Measurements from ENCODE around the gene MIER2. TPM values are rescaled to one million over a fixed set of nuclear protein-coding genes. Genes with fewer than 3 reads are reported as not detected.
A peak's percentile ranks its signal among the peaks of the same experiment; 100 is the strongest.
"Not testable (repeated sequence)": the region's sequence is repeated elsewhere in the genome, so short reads cannot be mapped to it uniquely, and the experiment has no call there.

MIER2 gene
- total and polyA plus RNA-seq, 5 donors: 14.7 to 23.1 (median 16.5) TPM

GRCh38 chr19:369256-369655, 24.7 kb upstream of the MIER2 start:
- 90% methylated on average over 13 of the region's 13 CpGs for WGBS
- no peak overlapping the region for H3K4me3 ChIP-seq (ENCODE audit: low read length)
- no peaks in the 10 kb centered on the region for H3K4me1 ChIP-seq (ENCODE audit: control insufficient read depth, insufficient read depth, low read length)
- DNase-seq (no peak), ATAC-seq (no peak)
- no peaks in the 10 kb centered on the region for H3K9me3 ChIP-seq (ENCODE audit: control insufficient read depth, low read length)
- intact Hi-C loops (cut with DNase I): no loop called here
- no peak overlapping the region for H3K27ac ChIP-seq (ENCODE audit: low read length)
- no peaks in the 10 kb centered on the region for H3K27me3 ChIP-seq (ENCODE audit: control insufficient read depth, insufficient read depth)

GRCh38 chr19:368630-369024, 24.0 kb upstream of the MIER2 start:
- no peak for ATAC-seq
- Histone ChIP-seq H3K27ac (ENCODE audit: low read length) (no peak overlapping the region), H3K9me3 (ENCODE audit: control insufficient read depth, low read length) (no peaks in the 10 kb centered on the region), H3K4me3 (ENCODE audit: low read length) (no peak overlapping the region), H3K4me1 (ENCODE audit: control insufficient read depth, insufficient read depth, low read length) (no peaks in the 10 kb centered on the region), H3K27me3 (ENCODE audit: control insufficient read depth, insufficient read depth) (no peaks in the 10 kb centered on the region)
- intact Hi-C loops (cut with DNase I): no loop called here
- no peak for DNase-seq
- 74% methylated on average over 7 of the region's 7 CpGs for WGBS

GRCh38 chr19:367963-368629, 23.5 kb upstream of the MIER2 start:
- DNase-seq (no peak), ATAC-seq (no peak)
- Histone ChIP-seq H3K4me3 (ENCODE audit: low read length) (no peak overlapping the region), H3K9me3 (ENCODE audit: control insufficient read depth, low read length) (no peaks in the 10 kb centered on the region), H3K27me3 (ENCODE audit: control insufficient read depth, insufficient read depth) (no peaks in the 10 kb centered on the region), H3K4me1 (ENCODE audit: control insufficient read depth, insufficient read depth, low read length) (no peaks in the 10 kb centered on the region), H3K27ac (ENCODE audit: low read length) (no peak overlapping the region)
- intact Hi-C loops (cut with DNase I): no loop called here
- 65% methylated on average over 22 of the region's 22 CpGs for WGBS

GRCh38 chr19:367561-367960, 23.0 kb upstream of the MIER2 start:
- WGBS: 90% methylated on average over 14 of the region's 14 CpGs
- DNase-seq: no peak
- intact Hi-C loops (cut with DNase I): no loop called here
- ATAC-seq: no peak
- Histone ChIP-seq H3K4me3 (ENCODE audit: low read length) (no peak overlapping the region), H3K27me3 (ENCODE audit: control insufficient read depth, insufficient read depth) (no peaks in the 10 kb centered on the region), H3K27ac (ENCODE audit: low read length) (no peak overlapping the region), H3K4me1 (ENCODE audit: control insufficient read depth, insufficient read depth, low read length) (no peaks in the 10 kb centered on the region), H3K9me3 (ENCODE audit: control insufficient read depth, low read length) (no peaks in the 10 kb centered on the region)

DNA sequence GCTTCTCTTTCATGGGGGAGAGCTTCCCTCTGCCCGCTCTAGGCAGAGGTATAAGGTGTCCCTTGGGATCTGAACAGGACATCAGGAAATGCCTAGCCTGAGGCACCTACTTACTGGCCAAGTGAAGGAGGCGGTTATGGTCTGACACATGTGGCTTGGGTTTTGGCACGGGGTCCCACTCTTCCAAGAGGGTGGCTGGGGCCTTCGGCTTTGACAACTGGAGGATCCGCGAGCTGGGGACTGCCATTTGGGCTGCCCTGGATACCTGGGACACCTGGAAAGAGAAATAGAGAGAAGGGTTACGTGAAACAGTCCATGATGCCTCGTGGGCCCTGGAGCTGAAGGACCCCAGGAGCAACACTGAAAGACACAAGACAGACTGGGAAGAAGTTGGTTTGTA, 22.4 kb upstream of the MIER2 start:
- ATAC-seq (no peak), DNase-seq (no peak)
- Histone ChIP-seq H3K9me3 (ENCODE audit: control insufficient read depth, low read length) (no peaks in the 10 kb centered on the region), H3K4me3 (ENCODE audit: low read length) (no peak overlapping the region), H3K27ac (ENCODE audit: low read length) (no peak overlapping the region), H3K4me1 (ENCODE audit: control insufficient read depth, insufficient read depth, low read length) (no peaks in the 10 kb centered on the region), H3K27me3 (ENCODE audit: control insufficient read depth, insufficient read depth) (no peaks in the 10 kb centered on the region)
- 91% methylated on average over 8 of the region's 8 CpGs for WGBS
- intact Hi-C loops (cut with DNase I): no loop called here

GRCh38 chr19:366205-366783, 21.7 kb upstream of the MIER2 start:
- H3K27me3 ChIP-seq (ENCODE audit: control insufficient read depth, insufficient read depth): no peaks in the 10 kb centered on the region
- H3K4me1 ChIP-seq (ENCODE audit: control insufficient read depth, insufficient read depth, low read length): no peaks in the 10 kb centered on the region
- intact Hi-C loops (cut with DNase I): no loop called here
- 91% methylated on average over 17 of the region's 17 CpGs for WGBS
- H3K9me3 ChIP-seq (ENCODE audit: control insufficient read depth, low read length): no peaks in the 10 kb centered on the region
- DNase-seq: no peak
- no peak overlapping the region for H3K27ac ChIP-seq (ENCODE audit: low read length)
- ATAC-seq: no peak
- H3K4me3 ChIP-seq (ENCODE audit: low read length): no peak overlapping the region

GRCh38 chr19:364496-365287, 20.1 kb upstream of the MIER2 start:
- DNase-seq: peak in 1 of 3 donors; percentile 18
- no peaks in the 10 kb centered on the region for H3K27me3 ChIP-seq (ENCODE audit: control insufficient read depth, insufficient read depth)

GRCh38 chr19:362683-363082, 18.1 kb upstream of the MIER2 start:
- Histone ChIP-seq H3K27me3 (ENCODE audit: control insufficient read depth, insufficient read depth) (no peaks in the 10 kb centered on the region), H3K4me1 (ENCODE audit: control insufficient read depth, insufficient read depth, low read length) (no peaks in the 10 kb centered on the region), H3K9me3 (ENCODE audit: control insufficient read depth, low read length) (no peaks in the 10 kb centered on the region), H3K27ac (ENCODE audit: low read length) (no peak overlapping the region), H3K4me3 (ENCODE audit: low read length) (no peak overlapping the region)
- intact Hi-C loops (cut with DNase I): no loop called here
- 80% methylated on average over 11 of the region's 11 CpGs for WGBS
- DNase-seq (no peak), ATAC-seq (no peak)

More at GRCh38 chr19:364496-365287, 20.1 kb upstream of the MIER2 start:
- WGBS: 71% methylated on average over 17 of the region's 17 CpGs
- H3K4me1 ChIP-seq (ENCODE audit: control insufficient read depth, insufficient read depth, low read length): no peaks in the 10 kb centered on the region
- intact Hi-C loops (cut with DNase I): no loop called here
- no peak for ATAC-seq
- H3K9me3 ChIP-seq (ENCODE audit: control insufficient read depth, low read length): no peaks in the 10 kb centered on the region
- no peak overlapping the region for H3K4me3 ChIP-seq (ENCODE audit: low read length)
- no peak overlapping the region for H3K27ac ChIP-seq (ENCODE audit: low read length)

DNA sequence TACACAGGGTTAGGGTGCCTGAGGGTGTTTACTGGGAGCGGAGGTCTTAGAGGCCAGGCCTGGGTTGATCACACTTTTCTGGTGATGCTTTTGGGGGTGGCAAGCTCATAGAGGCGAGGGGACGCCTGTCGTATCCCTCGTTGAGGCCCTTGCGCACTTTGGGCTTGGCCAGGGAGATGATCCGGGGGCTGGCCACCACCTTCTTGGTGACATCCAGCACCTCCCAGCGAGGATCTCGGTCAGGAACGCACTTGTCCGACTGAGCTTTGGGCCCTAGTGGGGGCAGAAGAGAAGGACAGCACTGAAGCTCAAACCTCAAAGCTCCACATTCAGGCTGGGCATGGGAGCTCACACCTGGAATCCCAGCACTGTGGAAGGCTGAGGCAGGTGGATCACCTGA, 17.6 kb upstream of the MIER2 start:
- ATAC-seq (no peak), DNase-seq (no peak)
- no peaks in the 10 kb centered on the region for H3K4me1 ChIP-seq (ENCODE audit: control insufficient read depth, insufficient read depth, low read length)
- H3K9me3 ChIP-seq (ENCODE audit: control insufficient read depth, low read length): no peaks in the 10 kb centered on the region
- WGBS: 90% methylated on average over 11 of the region's 11 CpGs
- no peak overlapping the region for H3K4me3 ChIP-seq (ENCODE audit: low read length)
- no peak overlapping the region for H3K27ac ChIP-seq (ENCODE audit: low read length)
- intact Hi-C loops (cut with DNase I): no loop called here
- no peaks in the 10 kb centered on the region for H3K27me3 ChIP-seq (ENCODE audit: control insufficient read depth, insufficient read depth)

DNA sequence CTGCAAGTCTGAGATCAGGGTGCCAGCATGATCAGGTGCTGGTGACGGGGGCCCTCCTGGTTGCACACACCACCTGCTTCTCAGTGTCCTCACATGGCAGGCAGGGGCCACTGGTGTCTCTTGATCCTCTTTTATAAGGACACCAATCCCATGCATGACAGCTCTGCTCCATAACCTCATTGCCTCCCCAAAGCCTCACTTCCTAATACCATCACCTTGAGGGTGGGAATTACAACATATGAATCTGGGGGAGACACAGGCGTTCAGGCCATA, 15.0 kb upstream of the MIER2 start:
- no peak for ATAC-seq
- 88% methylated on average over 2 of the region's 2 CpGs for WGBS
- intact Hi-C loops (cut with DNase I): no loop called here
- no peaks in the 10 kb centered on the region for H3K4me1 ChIP-seq (ENCODE audit: control insufficient read depth, insufficient read depth, low read length)
- H3K27me3 ChIP-seq (ENCODE audit: control insufficient read depth, insufficient read depth): no peaks in the 10 kb centered on the region
- no peak for DNase-seq
- H3K4me3 ChIP-seq (ENCODE audit: low read length): no peak overlapping the region
- no peaks in the 10 kb centered on the region for H3K9me3 ChIP-seq (ENCODE audit: control insufficient read depth, low read length)
- no peak overlapping the region for H3K27ac ChIP-seq (ENCODE audit: low read length)

GRCh38 chr19:355536-355935, 10.9 kb upstream of the MIER2 start:
- ATAC-seq; H3K27me3 ChIP-seq (ENCODE audit: control insufficient read depth, insufficient read depth); intact Hi-C loops (cut with DNase I); H3K4me3 ChIP-seq (ENCODE audit: low read length); H3K27ac ChIP-seq (ENCODE audit: low read length); H3K9me3 ChIP-seq (ENCODE audit: control insufficient read depth, low read length); DNase-seq; H3K4me1 ChIP-seq (ENCODE audit: control insufficient read depth, insufficient read depth, low read length): not testable (repeated sequence)
- 88% methylated on average over 15 of the region's 15 CpGs for WGBS
